ENCODE measurements around the gene PALLD. TPM values are rescaled to one million over a fixed set of nuclear protein-coding genes. Genes with fewer than 3 reads are reported as not detected.

Gene PALLD
- total and polyA plus RNA-seq, 2 experiments from 2014 or later, result 157 to 178 TPM

DNA sequence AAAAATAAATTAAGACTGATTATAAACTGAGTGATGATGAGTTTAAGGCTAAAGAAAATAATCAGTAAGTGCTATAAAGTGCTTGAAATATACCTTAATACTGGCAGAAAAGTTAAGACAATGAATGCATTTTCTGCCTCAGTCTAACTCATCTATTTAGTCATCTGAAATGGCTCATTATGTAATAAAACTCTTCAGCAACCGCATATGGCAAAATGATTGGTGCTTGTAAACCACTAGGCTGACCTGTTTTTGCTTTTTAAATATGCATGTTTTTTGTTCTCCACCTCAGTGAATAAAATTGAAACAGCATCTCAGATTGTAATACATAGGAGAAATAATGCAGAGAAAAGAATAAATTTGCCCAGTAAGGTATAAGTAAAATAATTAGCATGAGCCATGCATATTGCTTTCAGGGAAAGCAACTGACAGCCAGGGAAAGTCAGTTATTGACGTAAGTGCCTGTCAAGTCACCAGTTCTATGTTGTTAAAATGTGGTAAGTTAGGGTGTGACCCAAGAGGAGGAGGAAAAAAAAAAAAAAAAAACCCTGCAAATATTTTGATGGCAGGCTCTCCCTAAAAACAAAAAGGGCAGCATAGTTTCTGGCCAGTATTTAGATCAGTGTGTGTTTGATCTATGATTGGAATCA, 167.5 kb downstream of the PALLD start:
- H3K27ac ChIP-seq, result no peak overlapping the region
- TF ChIP-seq, protein P1, sequence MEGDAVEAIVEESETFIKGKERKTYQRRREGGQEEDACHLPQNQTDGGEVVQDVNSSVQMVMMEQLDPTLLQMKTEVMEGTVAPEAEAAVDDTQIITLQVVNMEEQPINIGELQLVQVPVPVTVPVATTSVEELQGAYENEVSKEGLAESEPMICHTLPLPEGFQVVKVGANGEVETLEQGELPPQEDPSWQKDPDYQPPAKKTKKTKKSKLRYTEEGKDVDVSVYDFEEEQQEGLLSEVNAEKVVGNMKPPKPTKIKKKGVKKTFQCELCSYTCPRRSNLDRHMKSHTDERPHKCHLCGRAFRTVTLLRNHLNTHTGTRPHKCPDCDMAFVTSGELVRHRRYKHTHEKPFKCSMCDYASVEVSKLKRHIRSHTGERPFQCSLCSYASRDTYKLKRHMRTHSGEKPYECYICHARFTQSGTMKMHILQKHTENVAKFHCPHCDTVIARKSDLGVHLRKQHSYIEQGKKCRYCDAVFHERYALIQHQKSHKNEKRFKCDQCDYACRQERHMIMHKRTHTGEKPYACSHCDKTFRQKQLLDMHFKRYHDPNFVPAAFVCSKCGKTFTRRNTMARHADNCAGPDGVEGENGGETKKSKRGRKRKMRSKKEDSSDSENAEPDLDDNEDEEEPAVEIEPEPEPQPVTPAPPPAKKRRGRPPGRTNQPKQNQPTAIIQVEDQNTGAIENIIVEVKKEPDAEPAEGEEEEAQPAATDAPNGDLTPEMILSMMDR (IDR thresholded peaks at IDR 0.05; ENCODE audit: low read depth, low read length), result no peak
- DNase-seq (ENCODE audit: low read depth in 1 of 2, low spot score in 1 of 2), result no peak
- no peak overlapping the region for H3K4me3 ChIP-seq
- H3K27me3 ChIP-seq, result no peaks in the 10 kb centered on the region
- peaks cover 6% of the 10 kb centered on the region for H3K36me3 ChIP-seq
- no peaks in the 10 kb centered on the region for H3K9me3 ChIP-seq (ENCODE audit: low read depth)
- peaks cover 26% of the 10 kb centered on the region for H3K4me1 ChIP-seq (ENCODE audit: low read depth)

DNA sequence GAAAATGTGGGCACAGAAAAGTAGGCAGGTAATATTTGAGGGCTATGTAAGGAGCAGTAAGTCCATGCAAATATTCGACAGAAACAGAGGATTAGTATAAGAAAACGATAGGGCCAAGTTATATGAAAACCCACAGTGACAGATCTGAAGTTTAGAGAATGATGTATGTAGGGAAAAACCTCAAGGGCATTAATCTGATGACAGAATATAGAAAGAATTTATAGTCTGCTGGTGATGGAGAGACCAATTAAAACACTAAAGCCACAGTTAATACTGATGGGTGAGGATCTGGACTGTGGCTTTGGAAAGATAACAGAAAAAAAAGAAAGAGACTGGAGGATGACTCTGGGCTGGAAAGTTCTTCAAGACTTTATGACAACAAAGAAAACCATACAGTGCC, 169.7 kb downstream of the PALLD start:
- peaks cover 26% of the 10 kb centered on the region for H3K4me1 ChIP-seq (ENCODE audit: low read depth)
- H3K4me3 ChIP-seq, result no peak overlapping the region
- no peak overlapping the region for H3K27ac ChIP-seq
- H3K27me3 ChIP-seq, result no peaks in the 10 kb centered on the region
- no peaks in the 10 kb centered on the region for H3K9me3 ChIP-seq (ENCODE audit: low read depth)
- TF ChIP-seq, protein P1 (IDR thresholded peaks at IDR 0.05; ENCODE audit: low read depth, low read length), result no peak
- H3K36me3 ChIP-seq, result peaks cover 12% of the 10 kb centered on the region
- DNase-seq (ENCODE audit: low read depth in 1 of 2, low spot score in 1 of 2), result peak in 1 of 2 donors; percentile 30

DNA sequence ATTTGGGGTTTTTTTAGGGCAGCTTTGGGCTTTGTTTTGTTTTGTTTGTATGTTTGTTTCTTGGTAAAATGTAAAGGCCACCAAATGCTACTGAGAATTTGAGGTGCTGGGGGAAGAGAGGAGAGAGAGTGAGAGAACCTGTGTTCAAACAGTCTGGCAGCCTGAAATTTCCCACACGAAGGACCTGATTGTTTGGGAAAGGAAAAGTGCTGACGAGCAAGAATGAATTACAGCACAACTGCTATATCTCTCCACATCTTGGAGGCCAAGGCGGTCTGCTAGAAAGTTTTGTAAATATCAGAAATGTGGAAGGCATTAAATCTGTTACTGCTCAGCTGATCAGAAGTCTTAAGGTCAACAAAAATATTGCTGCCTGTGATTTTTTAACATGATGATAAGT, 170.5 kb downstream of the PALLD start:
- H3K4me1 ChIP-seq (ENCODE audit: low read depth), result peaks cover 20% of the 10 kb centered on the region
- TF ChIP-seq, protein P1 (IDR thresholded peaks at IDR 0.05; ENCODE audit: low read depth, low read length), result no peak
- H3K27me3 ChIP-seq, result no peaks in the 10 kb centered on the region
- peak overlapping the region; percentile 58 for H3K27ac ChIP-seq
- no peaks in the 10 kb centered on the region for H3K9me3 ChIP-seq (ENCODE audit: low read depth)
- H3K36me3 ChIP-seq, result peaks cover 12% of the 10 kb centered on the region
- no peak for DNase-seq (ENCODE audit: low read depth in 1 of 2, low spot score in 1 of 2)
- H3K4me3 ChIP-seq, result no peak overlapping the region

DNA sequence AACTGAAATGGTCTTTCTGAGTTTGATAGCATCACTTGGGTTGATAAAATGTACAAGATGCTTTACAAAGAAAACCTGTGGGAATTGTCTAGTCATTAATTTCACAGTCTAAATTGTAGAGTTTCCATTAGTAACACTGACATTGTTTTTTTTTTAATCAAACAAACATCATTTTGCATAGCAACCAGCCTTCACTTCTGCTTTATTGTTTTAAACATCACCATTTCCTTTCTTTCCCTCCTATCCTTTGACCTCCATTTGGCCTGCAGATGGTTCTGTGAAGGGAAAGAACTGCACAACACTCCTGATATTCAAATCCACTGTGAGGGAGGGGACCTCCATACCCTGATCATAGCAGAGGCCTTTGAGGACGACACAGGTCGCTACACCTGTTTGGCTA, 171.1 kb downstream of the PALLD start:
- no peak for DNase-seq (ENCODE audit: low read depth in 1 of 2, low spot score in 1 of 2)
- Histone ChIP-seq H3K4me3 (no peak overlapping the region), H3K36me3 (peaks cover 16% of the 10 kb centered on the region), H3K27ac (peak overlapping the region; percentile 30), H3K4me1 (ENCODE audit: low read depth) (peaks cover 20% of the 10 kb centered on the region), H3K9me3 (ENCODE audit: low read depth) (no peaks in the 10 kb centered on the region), H3K27me3 (no peaks in the 10 kb centered on the region)
- TF ChIP-seq, protein P1 (IDR thresholded peaks at IDR 0.05; ENCODE audit: low read depth, low read length), result no peak

DNA sequence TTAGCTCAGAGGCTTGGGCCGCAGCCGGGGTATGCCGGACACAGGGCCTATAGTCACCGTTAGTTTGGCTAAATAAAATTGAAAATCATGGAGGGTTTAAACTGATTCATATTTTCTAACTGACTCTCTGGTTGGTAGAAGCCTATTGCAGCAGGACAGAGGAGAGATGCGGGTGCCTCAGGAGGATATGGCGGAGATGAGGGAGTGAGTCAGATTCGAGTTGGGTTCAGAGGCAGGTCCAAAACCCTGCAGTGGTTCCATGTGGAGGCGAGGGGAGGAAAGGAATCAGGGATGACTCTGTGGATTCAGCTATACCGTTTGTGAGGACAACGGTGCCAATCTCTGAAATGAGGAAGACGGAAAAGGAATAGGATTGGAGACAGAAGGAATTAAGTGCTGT, 176.6 kb downstream of the PALLD start:
- peaks cover 24% of the 10 kb centered on the region for H3K36me3 ChIP-seq
- H3K27ac ChIP-seq, result peak overlapping the region; percentile 84
- no peaks in the 10 kb centered on the region for H3K27me3 ChIP-seq
- H3K4me1 ChIP-seq (ENCODE audit: low read depth), result peaks cover 25% of the 10 kb centered on the region
- DNase-seq (ENCODE audit: low read depth in 1 of 2, low spot score in 1 of 2), result no peak
- TF ChIP-seq, protein P1 (IDR thresholded peaks at IDR 0.05; ENCODE audit: low read depth, low read length), result no peak
- H3K9me3 ChIP-seq (ENCODE audit: low read depth), result no peaks in the 10 kb centered on the region
- H3K4me3 ChIP-seq, result no peak overlapping the region

Data from cardiac muscle cell (in vitro differentiated cells and primary cell).